Ishikawa (cell line): Measurements from ENCODE around the gene SIPA1.

Experiments used
- CEBPB ChIP-seq: IDR thresholded peaks from 2 replicates; pipeline ENCODE4 v1.6.1; 2012
- CREB1 ChIP-seq: IDR thresholded peaks from 2 replicates; pipeline ENCODE4 v1.6.1; 2012; ENCODE audit warnings: low read depth
- EGR1 ChIP-seq: IDR thresholded peaks from 2 replicates; pipeline ENCODE4 v1.6.1; 2012
- EP300 ChIP-seq: IDR thresholded peaks from 2 replicates; pipeline ENCODE4 v1.6.1; 2012; ENCODE audit warnings: borderline replicate concordance
- FOXM1 ChIP-seq: IDR thresholded peaks from 2 replicates; pipeline ENCODE4 v1.6.1; 2012; ENCODE audit warnings: low read depth, borderline replicate concordance
- RAD21 ChIP-seq: IDR thresholded peaks from 2 replicates; pipeline ENCODE4 v1.6.1; 2012; ENCODE audit warnings: low read depth
- TAF1 ChIP-seq: IDR thresholded peaks from 2 replicates; pipeline ENCODE4 v1.6.1; 2012; ENCODE audit warnings: low read depth, mild to moderate bottlenecking
- TCF12 ChIP-seq: IDR thresholded peaks from 2 replicates; pipeline ENCODE4 v1.6.1; 2012; ENCODE audit warnings: low read depth
- TEAD4 ChIP-seq: IDR thresholded peaks from 2 replicates; pipeline ENCODE4 v1.6.1; 2012
- YY1 ChIP-seq: IDR thresholded peaks from 2 replicates; pipeline ENCODE4 v1.6.1; 2012; ENCODE audit warnings: low read depth
- ZBTB7A ChIP-seq: IDR thresholded peaks from 2 replicates; pipeline ENCODE4 v1.6.1; 2012; ENCODE audit warnings: low read depth
- TF ChIP-seq, protein P1 (sequence below): IDR thresholded peaks from 2 replicates; pipeline ENCODE4 v1.6.1; 2012; ENCODE audit warnings: low read depth, mild to moderate bottlenecking
- TF ChIP-seq, protein P2 (sequence below): IDR thresholded peaks from 2 replicates; pipeline ENCODE4 v1.6.1; 2012
- TF ChIP-seq, protein P3 (sequence below): IDR thresholded peaks from 2 replicates; pipeline ENCODE4 v1.6.1; 2012

DNA sequence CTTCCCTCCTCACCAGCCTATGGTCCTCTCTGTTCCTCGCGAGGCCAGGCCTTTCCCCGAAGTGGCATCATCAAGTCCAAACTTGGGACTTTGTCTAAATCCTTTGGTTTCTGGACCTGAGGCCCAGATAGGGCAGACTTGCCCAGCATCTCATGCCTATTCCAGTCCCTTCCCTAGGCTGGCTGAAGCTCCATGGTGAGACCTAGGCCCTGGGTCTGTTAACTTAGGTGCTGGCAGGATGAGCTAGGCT is 13.4 kb downstream of the SIPA1 start:
- no peak for TF ChIP-seq TCF12
- TF ChIP-seq YY1 = no peak
- no peak for TF ChIP-seq EP300
- TF ChIP-seq TEAD4 = no peak
- TF ChIP-seq CREB1 = no peak
- no peak for TF ChIP-seq RAD21
- TF ChIP-seq, protein P1, sequence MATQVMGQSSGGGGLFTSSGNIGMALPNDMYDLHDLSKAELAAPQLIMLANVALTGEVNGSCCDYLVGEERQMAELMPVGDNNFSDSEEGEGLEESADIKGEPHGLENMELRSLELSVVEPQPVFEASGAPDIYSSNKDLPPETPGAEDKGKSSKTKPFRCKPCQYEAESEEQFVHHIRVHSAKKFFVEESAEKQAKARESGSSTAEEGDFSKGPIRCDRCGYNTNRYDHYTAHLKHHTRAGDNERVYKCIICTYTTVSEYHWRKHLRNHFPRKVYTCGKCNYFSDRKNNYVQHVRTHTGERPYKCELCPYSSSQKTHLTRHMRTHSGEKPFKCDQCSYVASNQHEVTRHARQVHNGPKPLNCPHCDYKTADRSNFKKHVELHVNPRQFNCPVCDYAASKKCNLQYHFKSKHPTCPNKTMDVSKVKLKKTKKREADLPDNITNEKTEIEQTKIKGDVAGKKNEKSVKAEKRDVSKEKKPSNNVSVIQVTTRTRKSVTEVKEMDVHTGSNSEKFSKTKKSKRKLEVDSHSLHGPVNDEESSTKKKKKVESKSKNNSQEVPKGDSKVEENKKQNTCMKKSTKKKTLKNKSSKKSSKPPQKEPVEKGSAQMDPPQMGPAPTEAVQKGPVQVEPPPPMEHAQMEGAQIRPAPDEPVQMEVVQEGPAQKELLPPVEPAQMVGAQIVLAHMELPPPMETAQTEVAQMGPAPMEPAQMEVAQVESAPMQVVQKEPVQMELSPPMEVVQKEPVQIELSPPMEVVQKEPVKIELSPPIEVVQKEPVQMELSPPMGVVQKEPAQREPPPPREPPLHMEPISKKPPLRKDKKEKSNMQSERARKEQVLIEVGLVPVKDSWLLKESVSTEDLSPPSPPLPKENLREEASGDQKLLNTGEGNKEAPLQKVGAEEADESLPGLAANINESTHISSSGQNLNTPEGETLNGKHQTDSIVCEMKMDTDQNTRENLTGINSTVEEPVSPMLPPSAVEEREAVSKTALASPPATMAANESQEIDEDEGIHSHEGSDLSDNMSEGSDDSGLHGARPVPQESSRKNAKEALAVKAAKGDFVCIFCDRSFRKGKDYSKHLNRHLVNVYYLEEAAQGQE = no peak
- no peak for TF ChIP-seq CEBPB
- TF ChIP-seq FOXM1 = no peak
- TF ChIP-seq, protein P2, sequence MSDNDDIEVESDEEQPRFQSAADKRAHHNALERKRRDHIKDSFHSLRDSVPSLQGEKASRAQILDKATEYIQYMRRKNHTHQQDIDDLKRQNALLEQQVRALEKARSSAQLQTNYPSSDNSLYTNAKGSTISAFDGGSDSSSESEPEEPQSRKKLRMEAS = no peak
- TF ChIP-seq TAF1 = no peak
- TF ChIP-seq, protein P3, sequence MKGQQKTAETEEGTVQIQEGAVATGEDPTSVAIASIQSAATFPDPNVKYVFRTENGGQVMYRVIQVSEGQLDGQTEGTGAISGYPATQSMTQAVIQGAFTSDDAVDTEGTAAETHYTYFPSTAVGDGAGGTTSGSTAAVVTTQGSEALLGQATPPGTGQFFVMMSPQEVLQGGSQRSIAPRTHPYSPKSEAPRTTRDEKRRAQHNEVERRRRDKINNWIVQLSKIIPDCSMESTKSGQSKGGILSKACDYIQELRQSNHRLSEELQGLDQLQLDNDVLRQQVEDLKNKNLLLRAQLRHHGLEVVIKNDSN = no peak
- no peak for TF ChIP-seq ZBTB7A
- no peak for TF ChIP-seq EGR1
